GM18505 (cell line): ENCODE results near the gene COL8A2.

Experiments used
- ATAC-seq: cut with Tn5 transposase; IDR thresholded peaks from one replicate; pipeline ENCODE4 v1.9.1; 2021; ENCODE audit not compliant: unreplicated experiment
- POLR2A ChIP-seq: IDR thresholded peaks from 4 replicates; pipeline ENCODE4 v1.6.1; 2011; ENCODE audit warnings: borderline replicate concordance; ENCODE audit not compliant: insufficient read depth, insufficient read length; ENCODE audit errors: extremely low read depth

The COL8A2 gene

DNA sequence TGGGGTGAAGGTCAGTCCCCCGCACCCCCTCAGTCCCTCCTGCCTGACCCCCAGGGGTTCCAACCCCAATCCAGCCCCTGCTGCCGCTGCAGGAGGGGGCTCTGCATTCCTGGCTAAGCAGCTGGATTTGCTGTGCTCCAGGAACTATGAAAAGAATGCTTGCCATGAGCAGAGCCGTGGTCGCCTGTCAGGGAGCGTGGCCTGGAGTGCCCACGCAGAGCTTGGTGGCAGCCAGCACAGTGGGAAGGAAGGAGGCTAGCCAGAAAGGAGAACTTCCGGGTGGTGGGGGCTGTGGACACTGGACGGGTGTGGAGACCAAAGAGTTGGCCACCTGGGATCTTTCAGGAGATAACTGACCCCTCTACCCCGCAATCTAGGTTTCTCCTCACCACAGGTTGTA, 5.6 kb downstream of the COL8A2 start:
- ATAC-seq = no peak
- no peak for TF ChIP-seq POLR2A

DNA sequence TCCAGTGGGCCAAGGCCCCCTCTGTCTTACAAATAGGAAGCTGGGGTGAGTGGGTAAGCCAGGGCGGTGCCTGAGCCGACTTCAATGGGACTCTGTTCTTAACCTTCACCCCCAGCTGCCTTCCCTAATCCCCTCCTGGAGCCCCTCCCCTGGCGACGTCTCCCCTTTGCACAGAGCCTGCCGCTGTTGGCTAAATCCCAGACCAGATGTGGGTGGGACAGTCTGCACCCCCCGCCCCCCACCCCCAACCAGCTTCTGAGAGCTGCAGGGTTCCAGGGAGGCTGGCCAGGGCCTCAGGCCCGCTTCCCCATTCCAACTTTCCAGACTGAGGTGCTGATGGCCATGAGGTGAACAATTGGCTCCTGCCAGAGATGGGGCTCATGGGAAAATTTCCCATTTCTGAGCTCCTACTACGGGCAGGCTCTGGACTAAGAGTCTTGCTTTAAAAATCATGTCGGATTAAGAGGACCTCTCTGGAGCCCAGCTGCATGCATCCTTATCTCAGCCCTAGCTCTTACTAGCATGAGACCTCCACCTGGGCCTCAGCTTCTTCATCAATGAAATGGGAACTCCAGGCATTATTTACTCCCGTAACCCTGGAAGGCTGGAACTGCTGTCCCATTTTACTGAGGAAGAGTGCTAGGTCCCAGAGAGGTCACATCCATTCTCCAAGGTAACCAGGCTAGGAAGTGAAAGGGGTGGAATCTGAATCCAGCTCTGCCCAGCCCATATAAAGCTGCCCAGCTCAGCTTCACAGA, 6.4 kb downstream of the COL8A2 start:
- no peak for TF ChIP-seq POLR2A
- no peak for ATAC-seq

DNA sequence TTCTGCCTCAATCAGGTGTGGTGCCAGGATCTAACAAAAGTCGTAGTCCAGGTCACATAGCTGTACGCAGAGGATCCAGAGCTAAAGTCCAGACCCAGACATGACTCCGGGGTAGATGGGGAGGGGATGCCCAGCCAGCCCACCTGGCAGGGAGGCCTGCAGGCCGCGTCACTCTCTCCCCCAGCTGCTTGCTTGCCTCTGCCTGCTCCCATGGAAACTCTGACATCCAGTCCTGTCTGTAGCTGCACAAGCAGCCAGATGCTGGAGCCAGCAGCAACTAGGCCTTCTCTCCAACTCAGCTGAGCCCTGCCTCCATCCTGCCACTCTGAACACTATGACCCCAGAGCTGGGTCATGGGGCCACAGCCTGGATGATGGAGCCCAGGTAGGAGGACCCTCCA, 8.1 kb downstream of the COL8A2 start:
- no peak for TF ChIP-seq POLR2A
- no peak for ATAC-seq

DNA sequence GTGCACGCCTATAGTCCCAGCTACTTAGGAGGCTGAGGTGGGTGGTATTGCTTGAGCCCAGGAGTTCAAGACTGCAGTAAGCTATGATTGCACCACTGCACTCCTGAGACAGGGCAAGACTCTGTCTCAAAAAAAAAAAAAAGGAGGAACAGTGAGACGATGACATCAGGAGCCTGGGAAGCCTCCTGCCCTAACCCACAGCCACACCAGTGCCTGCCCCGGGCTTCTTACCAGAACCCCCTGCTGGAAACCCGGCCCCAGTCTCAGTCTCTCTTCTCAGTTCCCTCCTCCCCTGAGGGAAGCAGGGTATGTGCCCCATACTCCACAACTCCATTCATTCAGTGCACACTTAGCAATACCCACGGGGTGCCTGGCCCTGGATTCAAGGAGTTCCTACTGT, 9.1 kb downstream of the COL8A2 start:
- ATAC-seq = no peak
- no peak for TF ChIP-seq POLR2A

DNA sequence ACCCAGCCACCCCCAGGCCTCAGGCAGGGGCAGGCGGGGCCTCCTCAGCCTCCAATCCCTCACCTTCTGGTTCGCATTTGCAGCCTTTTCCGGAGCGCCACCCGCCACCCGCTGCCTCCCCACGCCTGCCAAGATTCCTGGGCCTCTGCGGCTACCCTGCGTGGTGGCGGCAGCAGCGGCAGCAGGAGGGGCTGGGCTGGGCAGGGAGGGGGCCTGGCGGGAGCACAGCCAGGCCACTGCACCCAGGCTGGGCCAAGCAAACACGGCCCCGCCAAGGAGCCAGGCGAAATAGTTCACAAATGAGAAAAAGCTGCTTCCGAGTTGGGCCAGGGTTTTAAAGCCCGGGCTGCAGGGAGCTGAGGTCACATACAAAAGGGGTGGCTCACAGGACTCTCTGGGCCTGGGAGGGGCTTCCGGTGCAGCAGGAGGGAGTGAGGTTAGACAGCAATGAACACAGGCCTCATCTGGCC, 9.8 kb downstream of the COL8A2 start:
- no peak for ATAC-seq
- TF ChIP-seq POLR2A = no peak

DNA sequence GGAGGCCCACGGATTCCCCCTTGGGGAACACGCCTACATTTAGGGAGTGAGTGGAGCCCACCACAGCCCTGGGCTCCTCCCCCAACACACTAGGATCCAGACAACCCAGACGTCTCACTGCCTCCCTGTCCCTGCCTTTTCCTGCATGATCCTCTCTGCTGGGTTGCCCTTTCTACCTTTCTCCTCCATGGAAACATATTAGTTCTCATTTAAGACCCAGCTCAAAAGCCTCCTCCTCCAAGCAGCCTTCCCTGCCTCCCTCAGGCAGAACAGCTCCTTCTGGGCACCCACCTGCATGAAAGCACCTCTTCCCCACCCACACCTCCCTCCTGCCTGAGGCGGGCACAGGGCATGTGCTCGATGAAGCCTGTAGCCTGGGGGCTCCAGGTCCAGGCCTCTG, 10.7 kb downstream of the COL8A2 start:
- no peak for TF ChIP-seq POLR2A
- no peak for ATAC-seq

DNA sequence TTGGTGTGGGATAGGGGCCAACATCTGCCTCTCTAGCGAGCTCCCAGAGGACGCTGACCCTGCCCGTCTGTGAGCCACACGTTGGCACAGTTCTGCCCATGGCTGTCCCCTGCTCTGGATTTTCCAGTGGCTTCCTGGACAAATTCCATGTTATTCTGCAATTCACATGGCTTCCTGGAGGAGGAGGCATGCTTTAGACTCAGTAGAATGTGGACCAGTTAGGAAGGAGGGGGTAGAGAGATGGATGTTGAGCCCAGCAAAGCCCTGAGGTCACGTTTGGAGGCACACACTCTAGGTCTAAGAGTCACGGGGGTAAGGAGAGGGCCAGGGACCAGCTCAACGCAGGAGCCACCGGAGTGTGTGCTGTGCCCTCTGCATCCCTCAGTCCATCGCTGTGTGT, 12.2 kb downstream of the COL8A2 start:
- ATAC-seq = no peak
- TF ChIP-seq POLR2A = no peak

DNA sequence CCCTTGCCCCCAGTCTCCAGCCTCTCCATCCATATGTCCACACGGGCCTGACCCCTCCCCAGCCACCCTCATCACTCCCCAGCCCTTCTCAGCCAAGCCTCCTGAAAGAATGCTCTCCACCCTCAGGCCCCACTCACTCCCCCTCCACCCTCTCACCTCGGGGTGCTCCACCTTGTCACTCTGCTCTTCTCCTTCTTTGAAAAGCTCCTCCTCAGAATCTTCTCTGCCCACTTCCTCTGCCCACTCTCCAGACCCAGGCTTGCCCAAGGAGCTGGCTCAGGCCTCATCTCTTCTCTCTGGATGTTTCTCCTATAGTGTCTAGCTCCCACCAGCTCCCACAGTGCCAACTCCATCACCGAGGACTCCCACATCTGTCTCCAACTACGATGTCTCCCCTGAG, 13.9 kb downstream of the COL8A2 start:
- TF ChIP-seq POLR2A = no peak
- no peak for ATAC-seq

DNA sequence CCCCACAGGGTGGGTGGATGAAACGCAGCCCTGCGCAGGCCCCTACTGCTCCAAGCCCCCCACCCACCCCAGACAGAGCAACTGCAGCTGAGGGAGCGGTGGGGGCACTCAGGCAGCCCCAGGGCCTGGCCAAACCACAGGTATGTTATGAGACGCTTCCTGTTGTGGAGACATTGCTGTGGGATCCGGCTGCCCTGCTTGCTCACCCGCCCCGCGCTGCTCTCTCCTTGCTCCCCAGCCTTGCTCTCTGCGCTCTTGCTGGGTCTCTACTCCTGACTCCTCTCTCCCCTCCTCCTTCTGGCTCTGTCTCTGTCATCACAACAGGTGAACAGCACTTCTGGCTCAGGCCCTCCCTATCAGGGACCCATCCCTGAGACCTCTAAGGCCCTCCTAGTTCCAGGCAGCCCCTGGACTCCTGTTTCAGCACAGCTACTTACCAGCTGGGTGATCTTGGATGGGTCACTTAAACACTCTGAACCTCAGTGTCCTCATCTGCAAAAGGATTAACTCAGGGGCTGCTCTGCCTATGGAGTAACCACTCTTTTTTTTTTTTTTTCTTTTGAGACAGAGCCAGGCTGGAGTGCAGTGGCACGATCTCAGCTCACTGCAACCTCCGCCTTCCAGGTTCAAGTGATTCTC, 15.9 kb downstream of the COL8A2 start:
- no peak for TF ChIP-seq POLR2A
- no peak for ATAC-seq

DNA sequence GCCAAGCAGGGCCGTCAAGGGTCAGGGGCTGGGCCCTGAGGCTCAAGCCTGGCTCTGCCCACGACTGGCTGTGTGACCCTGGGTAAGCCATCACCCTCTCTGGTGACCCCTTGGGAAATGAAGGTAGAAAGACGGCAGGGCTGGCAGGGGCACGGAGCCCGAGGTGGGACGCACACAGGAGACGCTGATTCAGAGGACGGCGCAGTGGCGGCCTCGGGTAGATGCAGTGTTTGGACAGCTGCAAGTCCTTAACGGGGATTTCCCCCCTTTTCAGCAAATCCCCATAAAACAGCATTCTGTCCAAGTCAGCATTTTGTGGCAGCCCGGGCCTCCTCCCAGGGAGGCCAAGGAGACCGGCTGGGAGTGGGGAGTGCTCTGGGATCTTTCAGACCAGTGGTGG, 16.7 kb downstream of the COL8A2 start:
- ATAC-seq = no peak
- TF ChIP-seq POLR2A = no peak

DNA sequence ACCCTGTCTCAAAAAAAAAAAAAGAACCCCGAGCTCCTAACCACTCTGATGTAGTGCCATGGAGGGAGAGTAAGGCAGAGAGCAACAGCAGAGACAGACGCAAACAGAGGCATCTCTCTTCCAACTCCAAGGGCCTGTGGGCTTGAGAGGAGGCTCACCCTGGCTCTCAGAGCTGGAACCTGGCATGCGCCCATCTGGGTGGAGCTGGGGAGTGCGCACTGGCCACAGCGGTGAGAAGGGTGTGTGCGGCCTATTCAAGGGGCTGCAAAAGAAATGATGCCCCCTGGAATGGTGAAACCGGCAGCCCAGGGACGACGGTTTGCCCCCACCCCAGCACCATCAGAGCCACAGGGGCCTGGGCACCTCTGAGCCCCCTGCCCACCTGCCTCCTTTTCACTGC, 17.6 kb downstream of the COL8A2 start:
- ATAC-seq = no peak
- TF ChIP-seq POLR2A = no peak

DNA sequence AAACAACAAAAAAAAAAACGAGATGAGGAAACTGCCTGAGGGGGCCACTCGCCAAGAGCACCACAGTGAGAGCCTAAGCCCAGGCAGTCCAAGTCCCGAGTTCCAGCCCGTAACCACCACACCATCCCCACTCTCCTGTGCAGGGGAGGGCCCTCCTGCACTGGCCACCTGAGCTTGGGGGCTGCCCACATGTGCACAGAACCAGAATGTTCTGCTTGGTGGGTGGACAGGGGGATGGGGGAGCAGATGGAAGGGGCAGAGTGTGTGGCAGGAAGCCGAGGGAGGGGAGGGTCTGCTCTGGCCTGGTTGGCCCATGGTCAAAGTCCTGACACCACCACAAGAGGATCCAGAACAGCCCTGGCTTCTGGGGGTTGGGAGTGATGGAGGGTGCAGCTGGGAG, 18.8 kb downstream of the COL8A2 start:
- ATAC-seq = no peak
- no peak for TF ChIP-seq POLR2A

DNA sequence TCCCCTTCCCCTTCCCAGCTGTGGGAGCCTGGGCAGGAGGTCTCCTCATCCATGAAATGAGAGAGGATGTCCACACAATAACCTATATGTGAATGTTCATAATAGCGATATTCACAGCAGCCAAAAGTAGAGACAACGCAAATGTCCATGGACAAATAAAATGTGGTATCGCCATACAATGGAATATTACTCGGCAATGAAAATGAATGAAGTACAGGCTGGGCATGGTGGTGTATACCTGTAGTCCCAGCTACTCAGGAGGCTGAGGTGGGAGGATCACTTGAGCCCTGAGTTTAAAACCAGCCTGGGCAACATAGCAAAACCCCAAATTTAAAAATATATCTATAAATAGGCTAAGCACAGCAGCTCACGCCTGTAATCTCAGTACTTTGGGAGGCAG, 23.5 kb downstream of the COL8A2 start:
- no peak for ATAC-seq
- no peak for TF ChIP-seq POLR2A

DNA sequence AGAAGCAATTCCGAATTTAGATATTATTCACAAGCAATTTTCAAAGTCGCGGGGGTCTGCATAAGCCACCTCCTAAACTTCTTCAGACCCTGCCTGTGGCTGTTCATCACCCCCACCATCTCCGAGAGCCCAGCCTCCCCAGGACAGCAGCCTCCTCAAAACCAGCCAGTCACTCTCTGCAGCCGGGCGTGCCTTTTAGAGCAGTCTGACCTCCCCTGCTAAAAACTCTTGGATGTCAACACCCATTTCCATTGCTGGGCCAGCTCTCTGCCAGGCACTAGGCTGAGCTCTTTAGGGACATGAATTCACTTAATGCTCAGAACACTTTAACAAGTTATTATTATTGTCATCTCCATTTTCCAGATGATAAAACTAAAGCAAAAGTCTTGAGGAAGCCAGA, 24.6 kb downstream of the COL8A2 start:
- no peak for TF ChIP-seq POLR2A
- no peak for ATAC-seq
